Parathyroid adenoma (tissue), 2 donors: Measurements from ENCODE around the gene ADAMTS8.
"Not testable (repeated sequence)": the region's sequence is repeated elsewhere in the genome, so short reads cannot be mapped to it uniquely, and the experiment has no call there.

Experiments
- H2AFZ ChIP-seq: fragments of 300-600 bp; sonication (generic); one replicate; pipeline ENCODE4 v1.7.0; 2017; ENCODE audit warnings: antibody characterized with exemption, mild to moderate bottlenecking
- H3K27ac ChIP-seq: fragments of 300-600 bp; sonication (generic); one replicate; pipeline ENCODE4 v1.7.0; 2017
- H3K27me3 ChIP-seq: fragments of 300-600 bp; sonication (generic); one replicate; pipeline ENCODE4 v1.7.0; 2017; ENCODE audit warnings: low read length; ENCODE audit not compliant: control insufficient read depth, insufficient read depth
- H3K36me3 ChIP-seq: fragments of 300-600 bp; sonication (generic); one replicate; pipeline ENCODE4 v1.7.0; 2017; ENCODE audit warnings: low read length; ENCODE audit not compliant: control insufficient read depth, insufficient read depth
- H3K4me1 ChIP-seq: fragments of 300-600 bp; sonication (generic); one replicate; pipeline ENCODE4 v1.7.0; 2017; ENCODE audit warnings: control low read depth
- H3K4me2 ChIP-seq: fragments of 300-600 bp; sonication (generic); one replicate; pipeline ENCODE4 v1.7.0; 2017; ENCODE audit warnings: low read length
- H3K4me3 ChIP-seq: fragments of 300-600 bp; sonication (generic); one replicate; pipeline ENCODE4 v1.7.0; 2017; ENCODE audit warnings: low read depth, low read length
- H3K79me2 ChIP-seq: fragments of 300-600 bp; sonication (generic); one replicate; pipeline ENCODE4 v1.7.0; 2017; ENCODE audit warnings: control low read depth
- H3K9ac ChIP-seq: fragments of 300-600 bp; sonication (generic); one replicate; pipeline ENCODE4 v1.7.0; 2017; ENCODE audit warnings: mild to moderate bottlenecking
- H3K9me3 ChIP-seq: fragments of 300-600 bp; sonication (generic); one replicate; pipeline ENCODE4 v1.7.0; 2017; ENCODE audit warnings: low read length; ENCODE audit not compliant: control insufficient read depth
- CTCF ChIP-seq: fragments of 300-600 bp; sonication (generic); IDR thresholded peaks from one replicate; pipeline ENCODE4 v1.7.0; 2017; ENCODE audit warnings: antibody characterized with exemption, mild to moderate bottlenecking
- donor health status: primary hyperparathyroidism.

The ADAMTS8 gene

GRCh38 chr11:130439876-130440275 lies 11.5 kb upstream of the ADAMTS8 start:
- Histone ChIP-seq H3K9me3 (no peaks in the 10 kb centered on the region), H3K36me3 (no peaks in the 10 kb centered on the region), H2AFZ (no peak overlapping the region), H3K27ac (no peak overlapping the region), H3K79me2 (no peaks in the 10 kb centered on the region), H3K4me3 (no peak overlapping the region), H3K27me3 (no peaks in the 10 kb centered on the region), H3K9ac (no peak overlapping the region), H3K4me2 (no peak overlapping the region), H3K4me1 (no peaks in the 10 kb centered on the region)
- no peak for TF ChIP-seq CTCF

DNA sequence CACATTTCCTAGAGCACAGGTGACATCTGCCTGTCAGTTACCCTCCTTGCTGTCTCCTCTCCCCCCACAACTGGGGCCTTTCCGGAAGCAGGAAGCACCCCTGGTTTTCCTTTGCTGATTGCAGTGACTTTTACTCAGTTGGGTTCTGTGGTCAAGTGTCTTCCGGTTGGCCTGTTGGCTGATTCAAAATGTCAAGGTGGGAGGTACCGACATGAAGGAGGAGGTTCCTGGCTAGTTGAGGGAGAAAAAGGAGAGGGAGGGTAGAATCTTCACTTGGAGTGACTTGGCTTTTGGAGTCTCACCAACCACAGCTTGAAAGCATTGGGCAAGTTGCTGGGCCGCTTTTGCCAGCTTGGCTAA lies 10.7 kb upstream of the ADAMTS8 start:
- Histone ChIP-seq H3K27me3 (no peaks in the 10 kb centered on the region), H3K27ac (no peak overlapping the region), H2AFZ (no peak overlapping the region), H3K36me3 (no peaks in the 10 kb centered on the region), H3K4me2 (no peak overlapping the region), H3K4me3 (no peak overlapping the region), H3K9ac (no peak overlapping the region), H3K79me2 (no peaks in the 10 kb centered on the region), H3K4me1 (no peaks in the 10 kb centered on the region), H3K9me3 (no peaks in the 10 kb centered on the region)
- TF ChIP-seq CTCF: no peak

GRCh38 chr11:130438401-130439159 lies 10.2 kb upstream of the ADAMTS8 start:
- not testable (repeated sequence) for H3K9me3 ChIP-seq, H3K9ac ChIP-seq, H3K27ac ChIP-seq, H3K79me2 ChIP-seq, H2AFZ ChIP-seq, H3K4me2 ChIP-seq, H3K4me3 ChIP-seq, H3K4me1 ChIP-seq, H3K27me3 ChIP-seq, H3K36me3 ChIP-seq

- H3K9ac ChIP-seq: no peak overlapping the region
- H3K4me3 ChIP-seq: no peak overlapping the region
- no peaks in the 10 kb centered on the region for H3K27me3 ChIP-seq
- no peaks in the 10 kb centered on the region for H3K36me3 ChIP-seq
- no peak overlapping the region for H3K27ac ChIP-seq
- no peaks in the 10 kb centered on the region for H3K79me2 ChIP-seq
- no peaks in the 10 kb centered on the region for H3K4me1 ChIP-seq
- H2AFZ ChIP-seq: no peak overlapping the region
- no peak for TF ChIP-seq CTCF
- H3K4me2 ChIP-seq: no peak overlapping the region
- H3K9me3 ChIP-seq: no peaks in the 10 kb centered on the region
Observed at GRCh38 chr11:130437848-130438247, 9.4 kb upstream of the ADAMTS8 start.

DNA sequence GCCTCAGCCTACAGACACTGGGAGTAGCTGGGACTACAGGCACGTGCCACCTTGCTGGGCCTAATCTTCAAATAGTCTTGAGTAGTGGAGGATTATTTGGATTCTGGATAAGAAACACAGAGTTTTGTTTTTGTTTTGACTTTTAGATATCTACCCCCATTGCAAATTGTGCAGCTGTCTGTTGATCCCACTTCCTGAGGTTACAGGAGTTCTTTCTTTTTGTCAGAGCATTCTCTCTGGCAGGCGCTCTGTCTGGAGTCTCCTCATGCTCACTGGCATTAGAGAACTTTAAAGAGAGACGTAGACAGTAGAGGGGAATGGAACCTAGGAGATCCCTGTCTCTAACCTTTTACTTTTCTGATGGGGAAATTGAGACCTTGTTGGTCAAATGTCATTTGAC lies 7.8 kb upstream of the ADAMTS8 start:
- no peak overlapping the region for H3K4me3 ChIP-seq
- no peaks in the 10 kb centered on the region for H3K79me2 ChIP-seq
- H3K4me1 ChIP-seq: no peaks in the 10 kb centered on the region
- H3K9ac ChIP-seq: no peak overlapping the region
- no peaks in the 10 kb centered on the region for H3K9me3 ChIP-seq
- no peak for TF ChIP-seq CTCF
- H3K36me3 ChIP-seq: no peaks in the 10 kb centered on the region
- H3K27me3 ChIP-seq: no peaks in the 10 kb centered on the region
- H3K4me2 ChIP-seq: no peak overlapping the region
- no peak overlapping the region for H3K27ac ChIP-seq
- H2AFZ ChIP-seq: no peak overlapping the region
